Measurements from ENCODE around the gene FEM1C.

FEM1C gene

GRCh38 chr5:115472271-115473025 is 72.1 kb downstream of the FEM1C start:
- no peak for DNase-seq

GRCh38 chr5:115471345-115472063 is 73.1 kb downstream of the FEM1C start:
- DNase-seq = no peak

GRCh38 chr5:115470921-115471320 is 73.7 kb downstream of the FEM1C start:
- DNase-seq = no peak
